Ovary (tissue), 9 donors: ENCODE measurements around the gene PKD1. TPM values are rescaled to one million over a fixed set of nuclear protein-coding genes. Genes with fewer than 3 reads are reported as not detected.

Experiments
- DNase-seq, 5 donors: peaks; one replicate each; pipeline ENCODE4 v3.0.0-alpha.2; 2019 to 2020
- H3K27ac ChIP-seq, 2 donors: fragments of 200-600 bp; one replicate each; pipeline versions ENCODE4 v1.5.1 to v1.8.0; 2019 to 2022
- H3K27me3 ChIP-seq: fragments of 200-600 bp; one replicate; pipeline ENCODE4 v1.8.0; 2022
- H3K36me3 ChIP-seq: fragments of 200-600 bp; sonication (generic); one replicate; pipeline ENCODE4 v1.5.1; 2019
- H3K4me1 ChIP-seq: one replicate; pipeline ENCODE4 v1.8.1; 2013; ENCODE audit warnings: mild to moderate bottlenecking, moderate library complexity; ENCODE audit not compliant: insufficient read depth
- H3K4me3 ChIP-seq: fragments of 200-600 bp; sonication (generic); one replicate; pipeline ENCODE4 v1.5.1; 2017
- H3K9me3 ChIP-seq, 2 donors: fragments of 200-600 bp in 1 of 2; sonication (generic) in 1 of 2; one replicate each; pipeline versions ENCODE4 v1.5.1 to v1.8.1; 2013 to 2019; ENCODE audit warnings: mild to moderate bottlenecking in 1 of 2, moderate library complexity in 1 of 2
- EP300 ChIP-seq: sonication (generic); formaldehyde crosslinking; IDR thresholded peaks from one replicate; pipeline ENCODE4 v1.6.1; 2017; ENCODE audit warnings: antibody characterized with exemption
- POLR2A ChIP-seq: fragments of 450-650 bp; IDR thresholded peaks from one replicate; pipeline ENCODE4 v1.6.1; 2017; ENCODE audit warnings: antibody characterized with exemption, mild to moderate bottlenecking, moderate library complexity
- WGBS, 3 donors: extraction: QIAGEN DNeasy Blood & Tissue Kit in 1 of 3; methylation state at CpG; one replicate each; pipeline versions ENCODE4 v1.1.5 to v1.1.7; 2013 to 2017; 5-methylcytosine and 5-hydroxymethylcytosine counted together
- intact Hi-C, 4 donors: fragments of 100-400 bp; cut with DNase I; formaldehyde crosslinking; loops; one replicate each; pipeline versions ENCODE4 v1.11.0 to v1.15.1; 2022 to 2023
- polyA plus RNA-seq, 2 donors: library from polyadenylated mRNA; stranded (reverse); fragments of 200-250 nt in 1 of 2; fragments of 350-450 nt in 1 of 2; fragmentation: Illumina TruSeq in 1 of 2; extraction: RNeasy Lipid Tissue Mini Kit (QIAGEN cat#74804) in 1 of 2; gene quantifications; one replicate each; pipeline ENCODE4 v1.2.3, GENCODE V29; 2013 to 2014
- total RNA-seq, 7 donors: library from RNA; depleted of rRNA in 2 of 7; stranded (reverse); fragments of >200 nt in 2 of 7; fragmentation: NEBNext Ultra II Directional in 3 of 7; extraction: Animal tissue kit (Norgen Biotek cat#: 25700) in 3 of 7; gene quantifications; one replicate each; pipeline versions ENCODE4 v1.1.0 to v1.2.4, GENCODE V29; 2016 to 2023
- TF ChIP-seq, protein P1 (sequence below), 3 donors: fragments of 450-650 bp in 2 of 3; fragments of 200-600 bp in 1 of 3; IDR thresholded peaks; one replicate each; pipeline versions ENCODE4 v1.5.1 to v1.8.0; 2016 to 2022; ENCODE audit warnings: antibody characterized with exemption in 3 of 3, mild to moderate bottlenecking in 1 of 3
- donor health status: DM: no; HTN: no; CAD: no; lungs with moderate emphysema.
- donor health status: DM: no; HTN: no; CAD: no.
- donor health status: Bipolar disorder and iron deficiency.
- donor health status: DM: yes; HTN: yes; CAD: no.
- donor health status: DM: no; HTN: no; CAD: no.
- donor health status: DM: yes; HTN: yes; CAD: no.

Gene PKD1
- total and polyA plus RNA-seq, 9 donors, result 8.7 to 203 (median 129) TPM

DNA sequence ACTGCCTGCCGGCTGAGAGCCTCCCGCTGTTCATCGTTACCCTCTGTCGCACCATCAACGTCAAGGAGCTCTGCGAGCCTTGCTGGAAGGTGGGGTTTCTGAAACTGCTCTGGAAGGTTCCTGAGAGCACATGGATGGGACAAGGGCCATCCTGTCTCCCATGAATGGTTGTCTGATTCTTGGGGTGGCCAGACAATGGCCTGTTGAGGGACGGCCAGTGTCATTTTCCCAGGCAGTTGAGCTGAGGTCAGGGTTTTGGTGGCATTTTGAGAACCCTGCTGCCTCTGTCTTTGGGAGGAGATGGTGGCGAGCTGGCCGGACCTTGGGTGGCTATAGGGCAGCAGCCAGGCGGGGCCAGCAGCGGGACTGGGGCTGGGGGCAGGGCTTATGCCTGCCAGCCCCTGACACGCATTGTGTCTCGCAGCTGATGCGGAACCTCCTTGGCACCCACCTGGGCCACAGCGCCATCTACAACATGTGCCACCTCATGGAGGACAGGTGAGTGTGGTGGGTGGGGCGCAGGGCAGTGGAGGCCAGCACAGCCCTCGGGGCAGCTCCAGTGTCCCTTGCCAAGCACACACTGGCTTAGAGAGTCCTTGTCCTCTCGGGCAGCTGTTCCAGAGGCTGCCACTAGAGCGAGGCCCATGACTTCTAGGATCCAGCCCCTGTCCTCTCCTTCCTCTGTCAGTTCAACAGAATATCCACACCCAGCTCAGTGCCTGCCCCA is 78.9 kb downstream of the PKD1 start:
- Histone ChIP-seq H3K4me3 (no peak overlapping the region), H3K9me3 (no peaks in the 10 kb centered on the region), H3K27ac (no peak overlapping the region), H3K36me3 (no peaks in the 10 kb centered on the region), H3K4me1 (no peaks in the 10 kb centered on the region), H3K27me3 (no peaks in the 10 kb centered on the region)
- intact Hi-C loops, result no loop called here
- 82 to 89% (median 88%) methylated on average over 18 to 19 of the region's 19 CpGs for WGBS, 3 donors
- no peak for TF ChIP-seq POLR2A
- TF ChIP-seq, protein P1, sequence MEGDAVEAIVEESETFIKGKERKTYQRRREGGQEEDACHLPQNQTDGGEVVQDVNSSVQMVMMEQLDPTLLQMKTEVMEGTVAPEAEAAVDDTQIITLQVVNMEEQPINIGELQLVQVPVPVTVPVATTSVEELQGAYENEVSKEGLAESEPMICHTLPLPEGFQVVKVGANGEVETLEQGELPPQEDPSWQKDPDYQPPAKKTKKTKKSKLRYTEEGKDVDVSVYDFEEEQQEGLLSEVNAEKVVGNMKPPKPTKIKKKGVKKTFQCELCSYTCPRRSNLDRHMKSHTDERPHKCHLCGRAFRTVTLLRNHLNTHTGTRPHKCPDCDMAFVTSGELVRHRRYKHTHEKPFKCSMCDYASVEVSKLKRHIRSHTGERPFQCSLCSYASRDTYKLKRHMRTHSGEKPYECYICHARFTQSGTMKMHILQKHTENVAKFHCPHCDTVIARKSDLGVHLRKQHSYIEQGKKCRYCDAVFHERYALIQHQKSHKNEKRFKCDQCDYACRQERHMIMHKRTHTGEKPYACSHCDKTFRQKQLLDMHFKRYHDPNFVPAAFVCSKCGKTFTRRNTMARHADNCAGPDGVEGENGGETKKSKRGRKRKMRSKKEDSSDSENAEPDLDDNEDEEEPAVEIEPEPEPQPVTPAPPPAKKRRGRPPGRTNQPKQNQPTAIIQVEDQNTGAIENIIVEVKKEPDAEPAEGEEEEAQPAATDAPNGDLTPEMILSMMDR (IDR thresholded peaks at IDR 0.05), result no peak
- TF ChIP-seq EP300, result no peak
- DNase-seq, result no peak

DNA sequence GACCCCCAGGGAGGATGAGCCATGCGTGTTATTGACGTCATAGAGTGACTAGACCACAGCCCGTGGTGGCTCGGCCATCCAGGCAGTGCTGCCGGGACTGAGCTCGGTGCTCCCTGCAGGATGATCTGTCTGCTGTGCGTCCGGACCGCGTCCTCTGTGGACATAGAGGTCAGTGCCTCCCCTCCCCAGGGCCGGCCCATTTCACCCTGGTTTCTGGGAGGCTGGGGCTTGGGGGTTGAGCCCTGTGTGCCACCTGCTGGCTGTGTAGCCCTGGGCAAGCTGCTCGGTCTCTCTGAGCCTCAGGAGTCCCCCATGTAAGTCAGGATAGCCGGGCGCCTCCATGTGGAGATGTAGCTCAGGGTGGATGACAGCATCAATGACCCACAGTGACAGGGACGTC is 79.6 kb downstream of the PKD1 start:
- H3K27me3 ChIP-seq, result no peaks in the 10 kb centered on the region
- H3K4me3 ChIP-seq, result no peak overlapping the region
- 67 to 71% (median 69%) methylated on average over 14 to 15 of the region's 15 CpGs for WGBS, 3 donors
- no peak for DNase-seq
- H3K4me1 ChIP-seq, result no peaks in the 10 kb centered on the region
- no peaks in the 10 kb centered on the region for H3K36me3 ChIP-seq
- TF ChIP-seq, protein P1 (IDR thresholded peaks at IDR 0.05), result no peak
- TF ChIP-seq POLR2A (no peak), EP300 (no peak)
- no peak overlapping the region for H3K27ac ChIP-seq
- H3K9me3 ChIP-seq, result no peaks in the 10 kb centered on the region
- intact Hi-C loops, result no loop called here

DNA sequence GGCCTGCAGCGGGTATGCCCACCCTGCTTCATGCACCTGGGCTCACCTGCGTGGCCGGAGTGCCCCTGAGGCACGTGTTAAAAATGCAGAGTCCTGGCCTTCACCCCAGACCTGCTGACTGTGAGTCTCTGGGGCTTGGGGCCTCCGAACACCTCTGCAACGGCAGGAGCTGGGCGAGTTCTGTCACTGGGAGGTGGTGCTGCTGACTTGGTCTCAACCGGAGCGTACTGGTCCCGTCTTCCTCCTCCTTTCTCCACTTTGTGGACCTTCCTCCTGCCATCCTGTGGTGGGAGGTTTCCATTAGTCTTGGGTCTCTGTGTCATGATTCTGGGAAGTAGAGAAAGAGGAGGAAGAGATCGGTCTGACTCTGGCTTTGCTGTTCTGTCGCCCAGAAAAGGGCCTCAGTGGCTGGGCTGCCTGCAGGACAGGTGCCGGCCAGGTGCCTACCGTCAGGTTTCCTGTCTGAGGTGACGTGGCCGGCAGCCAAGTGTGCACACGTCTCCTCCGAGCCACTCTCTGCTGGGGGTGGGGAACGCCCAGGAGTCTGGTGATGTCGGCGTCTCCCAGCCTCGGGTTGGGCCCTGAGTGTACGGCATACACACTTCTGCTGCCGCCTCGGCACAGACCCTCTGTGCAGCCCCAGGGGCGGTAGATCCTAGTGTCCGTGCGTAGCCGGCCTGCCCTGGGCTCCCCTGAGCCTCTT is 81.0 kb downstream of the PKD1 start:
- Histone ChIP-seq H3K4me3 (no peak overlapping the region), H3K36me3 (no peaks in the 10 kb centered on the region), H3K4me1 (no peaks in the 10 kb centered on the region), H3K27ac (no peak overlapping the region), H3K9me3 (no peaks in the 10 kb centered on the region), H3K27me3 (no peaks in the 10 kb centered on the region)
- WGBS, 3 donors, result 84 to 86% (median 85%) methylated on average over 28 to 29 of the region's 29 CpGs
- DNase-seq, result no peak
- intact Hi-C loops, result no loop called here
- TF ChIP-seq POLR2A, result no peak
- no peak for TF ChIP-seq EP300
- TF ChIP-seq, protein P1 (IDR thresholded peaks at IDR 0.05), result no peak

- WGBS, 3 donors, result 90 to 92% (median 91%) methylated on average over 17 of the region's 17 CpGs
- TF ChIP-seq, protein P1 (IDR thresholded peaks at IDR 0.05), result no peak
- no peak for TF ChIP-seq EP300
- no peak for TF ChIP-seq POLR2A
- H3K27me3 ChIP-seq, result no peaks in the 10 kb centered on the region
- no peak overlapping the region for H3K27ac ChIP-seq
- peaks cover 1% of the 10 kb centered on the region for H3K4me1 ChIP-seq
- no peaks in the 10 kb centered on the region for H3K9me3 ChIP-seq
- DNase-seq, result no peak
- H3K4me3 ChIP-seq, result no peak overlapping the region
- intact Hi-C loops, result no loop called here
- H3K36me3 ChIP-seq, result no peaks in the 10 kb centered on the region
These were observed 81.8 kb downstream of the PKD1 start for GRCh38 chr16:2053897-2054296.
